ENCODE results near the gene BANP.
"Not testable (repeated sequence)": the region's sequence is repeated elsewhere in the genome, so short reads cannot be mapped to it uniquely, and the experiment has no call there.

GRCh38 chr16:88025828-88026555 is 74.8 kb downstream of the BANP start:
- TF ChIP-seq POLR2A (IDR thresholded peaks at IDR 0.05; ENCODE audit: low read length); GATA1 (IDR thresholded peaks at IDR 0.05; ENCODE audit: low read depth, low read length): not testable (repeated sequence)

All from erythroblast (primary cell).